Measurements from ENCODE around the gene CACYBP. TPM values are rescaled to one million over a fixed set of nuclear protein-coding genes. Genes with fewer than 3 reads are reported as not detected.
A peak's percentile ranks its signal among the peaks of the same experiment; 100 is the strongest.

CACYBP gene, protein sequence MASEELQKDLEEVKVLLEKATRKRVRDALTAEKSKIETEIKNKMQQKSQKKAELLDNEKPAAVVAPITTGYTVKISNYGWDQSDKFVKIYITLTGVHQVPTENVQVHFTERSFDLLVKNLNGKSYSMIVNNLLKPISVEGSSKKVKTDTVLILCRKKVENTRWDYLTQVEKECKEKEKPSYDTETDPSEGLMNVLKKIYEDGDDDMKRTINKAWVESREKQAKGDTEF
- 74.4 TPM for total RNA-seq
- long read RNA-seq, transcript CACYBP-201 (6 exons, 2,766 nt), result major isoform, 115 of 129 reads
- long read RNA-seq, partial matches to known transcripts, result 3 of 129 reads
- long read RNA-seq, other reads (novel, unspliced or antisense), result 6 of 129 reads

DNA sequence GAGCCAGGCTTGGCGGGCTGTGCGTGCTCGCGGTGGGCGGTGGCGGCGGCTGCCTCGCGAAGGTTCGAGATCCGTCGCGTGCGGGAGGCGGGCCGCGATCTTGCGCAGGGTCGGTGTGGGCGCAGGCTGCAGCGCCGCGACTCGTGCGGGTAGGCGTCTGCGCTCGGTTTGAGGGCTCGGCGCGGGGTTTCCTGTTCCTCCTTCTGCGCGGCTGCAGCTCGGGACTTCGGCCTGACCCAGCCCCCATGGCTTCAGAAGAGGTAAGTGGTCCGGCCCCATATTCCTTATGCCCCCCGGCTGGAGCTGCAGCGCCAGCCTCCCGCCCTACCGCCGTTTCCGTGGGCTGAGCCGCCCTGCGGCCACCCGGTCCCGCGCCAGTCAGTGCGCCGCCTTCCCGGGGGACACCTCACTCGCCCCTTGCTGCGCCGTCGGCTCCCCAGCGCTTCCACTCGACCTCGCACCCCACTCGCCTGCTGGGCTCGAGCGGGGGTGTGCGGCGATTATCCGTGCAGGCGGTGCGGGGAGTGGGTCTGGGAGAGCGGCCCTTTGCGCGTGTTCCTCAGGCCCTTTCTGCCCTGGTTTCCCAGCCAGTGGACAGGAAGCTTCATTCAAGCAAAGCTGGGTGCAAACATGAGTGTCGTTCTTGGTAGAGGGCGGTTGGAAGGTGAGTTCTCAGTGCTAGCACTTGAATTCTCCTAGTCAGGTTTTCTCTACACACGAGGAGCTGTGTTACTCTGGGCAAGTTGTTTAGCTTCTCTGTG lies at the start of gene CACYBP:
CACYBP (plus strand) TSS at position 12 of the 761 bp plus-strand sequence; CDS start at position 246, 234 bp downstream.
- Histone ChIP-seq H3K36me3 (peaks cover 6% of the 10 kb centered on the region), H3K9me3 (no peaks in the 10 kb centered on the region), H3K27ac (peak within 1 kb of the TSS; percentile 99), H3K4me1 (peaks cover 36% of the 10 kb centered on the region), H3K4me3 (peak within 1 kb of the TSS; percentile 92), H3K27me3 (ENCODE audit: low read depth) (no peaks in the 10 kb centered on the region)
- ATAC-seq (peak in 1 of 2 donors; percentile 34), DNase-seq (no peak)
- intact Hi-C loops (cut with DNase I), result loop anchor here (10.0 kb wide), 1 partner anchor 225 kb away; no protein-coding TSS in a partner anchor
- TF ChIP-seq, protein P1, sequence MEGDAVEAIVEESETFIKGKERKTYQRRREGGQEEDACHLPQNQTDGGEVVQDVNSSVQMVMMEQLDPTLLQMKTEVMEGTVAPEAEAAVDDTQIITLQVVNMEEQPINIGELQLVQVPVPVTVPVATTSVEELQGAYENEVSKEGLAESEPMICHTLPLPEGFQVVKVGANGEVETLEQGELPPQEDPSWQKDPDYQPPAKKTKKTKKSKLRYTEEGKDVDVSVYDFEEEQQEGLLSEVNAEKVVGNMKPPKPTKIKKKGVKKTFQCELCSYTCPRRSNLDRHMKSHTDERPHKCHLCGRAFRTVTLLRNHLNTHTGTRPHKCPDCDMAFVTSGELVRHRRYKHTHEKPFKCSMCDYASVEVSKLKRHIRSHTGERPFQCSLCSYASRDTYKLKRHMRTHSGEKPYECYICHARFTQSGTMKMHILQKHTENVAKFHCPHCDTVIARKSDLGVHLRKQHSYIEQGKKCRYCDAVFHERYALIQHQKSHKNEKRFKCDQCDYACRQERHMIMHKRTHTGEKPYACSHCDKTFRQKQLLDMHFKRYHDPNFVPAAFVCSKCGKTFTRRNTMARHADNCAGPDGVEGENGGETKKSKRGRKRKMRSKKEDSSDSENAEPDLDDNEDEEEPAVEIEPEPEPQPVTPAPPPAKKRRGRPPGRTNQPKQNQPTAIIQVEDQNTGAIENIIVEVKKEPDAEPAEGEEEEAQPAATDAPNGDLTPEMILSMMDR (IDR thresholded peaks at IDR 0.05), result no peak

DNA sequence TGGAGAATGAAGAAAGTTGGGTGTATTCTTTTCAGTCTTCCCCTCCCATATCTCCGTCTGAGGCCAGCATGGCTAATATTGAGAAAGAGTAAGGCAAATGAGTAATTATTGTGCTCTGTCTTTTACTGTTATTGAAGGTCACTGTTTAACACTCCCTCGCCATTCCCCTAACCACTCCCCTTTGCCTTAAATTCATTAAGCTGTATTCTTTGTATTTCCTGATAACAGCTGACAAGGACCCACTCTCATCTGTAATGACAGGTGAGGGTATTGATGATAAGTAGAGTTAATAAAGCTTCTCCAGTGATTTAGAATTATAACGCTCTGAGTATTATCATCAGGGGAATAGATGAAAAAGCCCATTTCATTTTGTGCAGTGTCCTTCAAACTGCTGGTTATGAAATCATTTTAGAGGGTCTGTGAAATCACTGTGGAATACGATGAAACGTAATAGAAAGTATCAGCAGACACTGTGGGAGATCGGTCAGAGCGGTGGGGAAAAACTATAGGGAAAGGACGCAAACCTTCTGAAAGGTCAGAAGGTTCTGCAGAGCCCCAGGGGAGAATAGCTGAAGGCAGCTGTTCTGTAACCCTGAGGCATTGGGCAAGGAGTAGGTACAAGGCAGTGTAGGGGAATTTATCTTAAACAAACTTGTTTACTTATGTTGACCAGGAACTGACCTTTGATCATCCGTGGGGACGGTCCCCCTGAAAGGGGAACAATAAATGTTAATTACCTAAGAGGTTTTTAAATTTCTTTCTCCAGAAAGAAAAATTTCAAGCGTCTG lies 46.3 kb upstream of the CACYBP start:
- intact Hi-C loops (cut with DNase I), result no loop called here
- ATAC-seq, result peak in 1 of 2 donors; percentile 39
- Histone ChIP-seq H3K4me1 (peaks cover 28% of the 10 kb centered on the region), H3K27ac (peak overlapping the region; percentile 8), H3K4me3 (no peak overlapping the region), H3K36me3 (peaks cover 10% of the 10 kb centered on the region), H3K27me3 (ENCODE audit: low read depth) (no peaks in the 10 kb centered on the region), H3K9me3 (no peaks in the 10 kb centered on the region)
- no peak for DNase-seq
- TF ChIP-seq, protein P1 (IDR thresholded peaks at IDR 0.05), result no peak

DNA sequence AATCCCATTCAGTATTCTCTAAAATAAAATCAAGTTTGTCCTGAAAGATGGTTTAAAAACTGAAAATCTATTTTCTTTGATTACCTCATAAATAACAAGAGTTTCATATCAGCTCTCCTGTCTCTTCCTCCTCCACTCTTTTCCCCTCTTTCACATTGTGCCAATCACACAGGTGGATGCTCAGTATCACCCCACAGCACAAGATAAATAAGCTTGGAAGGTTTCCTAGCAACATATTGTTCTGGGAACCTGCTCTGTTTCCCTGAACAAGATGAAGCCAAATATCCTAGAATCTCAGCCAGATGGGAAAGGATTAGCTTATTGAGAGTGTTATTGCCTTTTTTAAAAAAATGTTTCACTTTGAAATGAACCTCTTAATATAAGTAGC lies 45.7 kb upstream of the CACYBP start:
- intact Hi-C loops (cut with DNase I), result no loop called here

DNA sequence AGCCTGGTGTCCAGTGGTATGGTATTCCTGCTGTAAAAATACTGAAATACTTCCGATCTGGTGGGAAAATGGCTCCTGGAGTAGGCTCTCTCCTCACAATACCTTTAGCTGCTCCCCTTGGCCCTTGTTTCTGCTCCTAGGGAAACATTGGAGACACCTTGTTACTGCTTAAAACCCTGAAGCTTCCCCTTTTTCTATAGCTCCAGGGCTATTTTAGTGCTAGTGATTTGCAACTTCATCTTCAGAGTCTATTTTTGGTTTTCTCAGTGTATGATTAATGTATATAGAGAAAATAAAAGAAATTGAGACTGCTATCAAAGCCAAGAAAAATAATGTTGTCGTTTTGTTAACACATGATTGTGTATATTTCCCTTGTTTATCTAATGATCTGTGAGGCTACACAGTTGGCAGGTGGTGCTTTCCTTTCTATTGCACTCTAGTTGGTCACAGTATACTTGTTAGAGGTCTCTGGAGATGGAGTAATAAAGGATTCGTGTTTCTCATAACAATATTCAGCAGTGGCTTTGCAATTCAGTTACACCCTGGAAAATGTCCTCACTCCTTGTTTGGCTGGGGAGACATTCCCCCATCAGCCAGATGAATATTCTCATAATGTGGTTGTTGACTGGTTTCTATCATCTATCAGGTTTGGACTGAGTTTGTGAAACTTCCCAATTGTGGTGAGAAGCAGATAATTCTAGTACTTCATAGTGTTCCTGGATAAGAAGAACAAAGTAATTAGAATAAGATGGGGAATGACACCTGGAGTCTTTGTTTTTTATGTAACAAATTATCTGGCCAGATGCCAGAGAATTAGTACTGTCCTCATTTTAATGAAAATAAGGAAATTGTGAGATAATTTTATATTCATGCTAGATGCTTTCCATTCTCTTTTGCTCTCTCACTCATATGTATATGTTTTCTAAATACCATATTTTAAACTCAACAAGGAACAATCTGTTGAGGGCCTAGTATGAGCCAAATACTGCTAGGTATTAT lies 44.8 kb upstream of the CACYBP start:
- H3K36me3 ChIP-seq, result peaks cover 15% of the 10 kb centered on the region
- TF ChIP-seq, protein P1 (IDR thresholded peaks at IDR 0.05), result no peak
- intact Hi-C loops (cut with DNase I), result no loop called here
- DNase-seq (no peak), ATAC-seq (peak in 1 of 2 donors; percentile 46)
- no peaks in the 10 kb centered on the region for H3K9me3 ChIP-seq
- H3K4me3 ChIP-seq, result no peak overlapping the region
- no peak overlapping the region for H3K27ac ChIP-seq
- no peaks in the 10 kb centered on the region for H3K27me3 ChIP-seq (ENCODE audit: low read depth)
- peaks cover 28% of the 10 kb centered on the region for H3K4me1 ChIP-seq

More for the DNA sequence above, 45.7 kb upstream of the CACYBP start:
- Histone ChIP-seq H3K27me3 (ENCODE audit: low read depth) (no peaks in the 10 kb centered on the region), H3K4me1 (peaks cover 28% of the 10 kb centered on the region), H3K36me3 (peaks cover 15% of the 10 kb centered on the region), H3K4me3 (no peak overlapping the region), H3K9me3 (no peaks in the 10 kb centered on the region), H3K27ac (peak overlapping the region; percentile 8)
- peak in 1 of 2 donors; percentile 78 for ATAC-seq
- no peak for DNase-seq
- TF ChIP-seq, protein P1 (IDR thresholded peaks at IDR 0.05), result no peak

Measured in lower lobe of right lung (tissue), 2 donors.